ENCODE measurements around the gene IGFLR1.

IGFLR1 gene

DNA sequence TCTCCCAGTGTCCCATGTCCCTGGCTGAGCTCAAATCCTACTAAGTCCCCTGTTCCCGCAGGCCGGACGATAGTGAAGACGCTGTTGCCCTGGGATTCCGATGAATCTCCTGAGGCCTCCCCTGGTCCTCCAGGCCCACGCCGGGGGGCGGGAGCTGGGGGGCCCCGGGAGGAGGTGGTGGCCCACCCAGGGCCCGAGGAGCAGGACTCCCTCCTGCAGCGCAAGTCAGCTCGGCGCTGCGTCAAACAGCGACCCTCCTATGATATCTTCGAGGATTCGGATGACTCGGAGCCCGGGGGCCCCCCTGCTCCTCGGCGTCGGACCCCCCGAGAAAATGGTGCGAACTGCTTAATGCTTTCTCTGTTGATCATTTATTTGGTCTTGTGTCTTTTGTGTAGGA lies 18.6 kb downstream of the IGFLR1 start:
- no peak for DNase-seq (ENCODE audit: low read depth)

DNA sequence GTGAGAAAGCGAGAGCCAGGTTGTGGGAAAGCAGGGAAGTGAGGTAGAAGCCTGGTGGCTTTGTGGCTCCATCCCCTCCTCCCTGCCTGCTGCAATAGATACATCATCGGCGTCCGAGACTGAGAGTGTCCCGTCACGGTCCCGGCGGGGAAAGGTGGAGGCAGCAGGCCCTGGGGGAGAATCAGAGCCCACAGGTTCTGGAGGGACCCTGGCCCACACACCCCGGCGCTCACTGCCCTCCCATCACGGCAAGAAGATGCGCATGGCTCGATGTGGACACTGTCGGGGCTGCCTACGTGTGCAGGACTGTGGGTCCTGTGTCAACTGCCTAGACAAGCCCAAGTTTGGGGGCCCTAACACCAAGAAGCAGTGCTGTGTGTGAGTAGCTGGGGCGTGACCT lies 19.4 kb downstream of the IGFLR1 start:
- DNase-seq (ENCODE audit: low read depth), result no peak

DNA sequence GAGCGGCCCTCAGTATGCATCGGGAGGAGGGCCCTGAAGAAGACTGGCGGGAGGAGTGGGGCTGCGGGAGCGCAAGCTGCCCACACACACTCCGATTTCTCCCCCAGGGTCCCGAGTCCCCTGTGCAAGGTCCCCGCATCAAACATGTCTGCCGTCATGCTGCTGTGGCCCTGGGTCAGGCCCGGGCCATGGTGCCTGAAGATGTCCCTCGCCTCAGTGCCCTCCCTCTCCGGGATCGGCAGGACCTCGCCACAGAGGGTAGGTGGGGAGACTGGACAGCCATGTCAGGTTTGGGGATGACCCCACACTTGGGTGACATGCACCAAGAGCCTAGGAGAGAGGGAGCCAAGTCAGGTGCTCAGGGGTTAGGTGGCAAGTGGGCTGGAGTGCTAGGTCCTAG lies 19.8 kb downstream of the IGFLR1 start:
- DNase-seq (ENCODE audit: low read depth), result no peak

DNA sequence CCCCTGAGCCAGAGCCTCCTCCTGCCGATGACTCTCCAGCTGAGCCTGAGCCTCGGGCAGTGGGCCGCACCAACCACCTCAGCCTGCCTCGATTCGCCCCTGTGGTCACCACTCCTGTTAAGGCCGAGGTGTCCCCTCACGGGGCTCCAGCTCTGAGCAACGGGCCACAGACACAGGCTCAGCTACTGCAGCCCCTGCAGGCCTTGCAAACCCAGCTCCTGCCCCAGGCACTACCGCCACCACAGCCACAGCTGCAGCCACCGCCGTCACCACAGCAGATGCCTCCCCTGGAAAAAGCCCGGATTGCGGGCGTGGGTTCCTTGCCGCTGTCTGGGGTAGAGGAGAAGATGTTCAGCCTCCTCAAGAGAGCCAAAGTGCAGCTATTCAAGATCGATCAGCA lies 20.9 kb downstream of the IGFLR1 start:
- DNase-seq (ENCODE audit: low read depth), result no peak

DNA sequence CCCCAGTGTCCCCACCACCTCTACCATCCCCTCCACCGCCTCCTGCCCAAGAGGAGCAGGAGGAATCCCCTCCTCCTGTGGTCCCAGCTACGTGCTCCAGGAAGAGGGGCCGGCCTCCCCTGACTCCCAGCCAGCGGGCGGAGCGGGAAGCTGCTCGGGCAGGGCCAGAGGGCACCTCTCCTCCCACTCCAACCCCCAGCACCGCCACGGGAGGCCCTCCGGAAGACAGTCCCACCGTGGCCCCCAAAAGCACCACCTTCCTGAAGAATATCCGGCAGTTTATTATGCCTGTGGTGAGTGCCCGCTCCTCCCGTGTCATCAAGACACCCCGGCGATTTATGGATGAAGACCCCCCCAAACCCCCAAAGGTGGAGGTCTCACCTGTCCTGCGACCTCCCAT lies 21.6 kb downstream of the IGFLR1 start:
- DNase-seq (ENCODE audit: low read depth), result no peak

DNA sequence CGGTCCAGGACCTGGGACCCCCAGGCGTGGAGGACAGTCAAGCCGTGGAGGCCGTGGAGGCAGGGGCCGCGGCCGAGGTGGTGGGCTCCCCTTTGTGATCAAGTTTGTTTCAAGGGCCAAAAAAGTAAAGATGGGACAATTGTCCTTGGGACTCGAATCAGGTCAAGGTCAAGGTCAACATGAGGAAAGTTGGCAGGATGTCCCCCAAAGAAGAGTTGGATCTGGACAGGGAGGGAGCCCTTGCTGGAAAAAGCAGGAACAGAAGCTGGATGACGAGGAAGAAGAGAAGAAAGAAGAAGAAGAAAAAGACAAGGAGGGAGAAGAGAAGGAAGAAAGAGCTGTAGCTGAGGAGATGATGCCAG lies 22.1 kb downstream of the IGFLR1 start:
- DNase-seq (ENCODE audit: low read depth), result no peak

DNA sequence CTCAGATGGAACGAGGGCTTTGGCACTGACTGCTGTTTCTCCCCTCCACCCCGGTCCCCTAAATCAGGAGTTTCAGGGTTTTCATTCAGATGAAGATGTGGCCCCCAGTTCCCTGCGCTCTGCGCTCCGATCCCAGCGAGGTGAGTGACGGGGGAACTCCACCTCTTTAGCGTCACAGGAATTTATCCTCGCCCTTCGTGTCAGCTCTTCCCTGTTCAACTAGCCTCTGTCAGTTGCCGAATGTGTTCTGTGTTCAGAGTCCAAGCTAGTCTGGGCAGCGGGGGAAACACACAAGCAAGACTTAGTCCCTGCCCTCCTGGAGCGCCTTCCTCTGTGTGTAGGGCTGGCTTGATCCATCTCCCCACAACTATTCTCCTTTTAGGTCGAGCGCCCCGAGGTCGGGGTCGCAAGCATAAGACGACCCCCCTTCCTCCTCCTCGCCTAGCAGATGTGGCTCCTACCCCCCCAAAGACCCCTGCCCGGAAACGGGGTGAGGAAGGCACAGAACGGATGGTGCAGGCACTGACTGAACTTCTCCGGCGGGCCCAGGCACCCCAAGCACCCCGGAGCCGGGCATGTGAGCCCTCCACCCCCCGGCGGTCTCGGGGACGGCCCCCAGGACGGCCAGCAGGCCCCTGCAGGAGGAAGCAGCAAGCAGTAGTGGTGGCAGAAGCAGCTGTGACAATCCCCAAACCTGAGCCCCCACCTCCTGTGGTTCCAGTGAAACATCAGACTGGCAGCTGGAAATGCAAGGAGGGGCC lies 22.7 kb downstream of the IGFLR1 start:
- no peak for DNase-seq (ENCODE audit: low read depth)

DNA sequence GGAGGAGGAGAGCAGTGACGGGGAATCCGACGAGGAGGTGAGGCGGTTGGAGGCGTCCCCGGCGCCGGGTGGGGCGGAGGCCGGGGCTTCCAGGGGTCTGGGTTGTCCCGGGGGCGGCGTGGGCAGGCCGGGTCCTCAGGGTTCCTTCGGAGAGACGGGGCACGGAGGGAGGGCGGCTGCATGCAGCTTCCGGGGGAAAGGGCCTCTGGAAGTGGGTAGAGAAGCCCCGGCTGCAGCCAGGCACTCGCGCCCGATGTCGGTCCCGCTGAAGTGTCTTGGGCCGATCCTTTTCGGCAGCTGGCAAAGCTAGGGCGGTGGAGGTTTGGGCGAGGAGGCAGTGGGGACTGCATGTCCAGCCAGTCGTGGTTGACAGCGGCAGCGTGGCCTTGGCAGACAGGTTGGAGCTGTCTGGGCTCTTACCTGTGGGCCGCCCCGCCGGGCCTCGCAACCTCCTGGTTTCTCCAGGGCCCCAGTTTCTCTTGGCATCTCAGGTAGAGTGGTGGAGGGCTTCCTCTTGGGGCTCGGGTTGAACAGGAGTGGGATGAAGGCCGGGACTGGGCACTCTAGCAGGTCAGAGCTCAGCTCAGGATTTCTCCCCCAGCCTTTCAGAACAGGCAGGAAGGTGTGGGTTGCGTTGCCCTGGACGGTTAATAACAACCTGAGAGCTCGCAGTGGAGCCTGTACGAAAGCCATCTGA lies 23.8 kb downstream of the IGFLR1 start:
- no peak for DNase-seq (ENCODE audit: low read depth)

DNA sequence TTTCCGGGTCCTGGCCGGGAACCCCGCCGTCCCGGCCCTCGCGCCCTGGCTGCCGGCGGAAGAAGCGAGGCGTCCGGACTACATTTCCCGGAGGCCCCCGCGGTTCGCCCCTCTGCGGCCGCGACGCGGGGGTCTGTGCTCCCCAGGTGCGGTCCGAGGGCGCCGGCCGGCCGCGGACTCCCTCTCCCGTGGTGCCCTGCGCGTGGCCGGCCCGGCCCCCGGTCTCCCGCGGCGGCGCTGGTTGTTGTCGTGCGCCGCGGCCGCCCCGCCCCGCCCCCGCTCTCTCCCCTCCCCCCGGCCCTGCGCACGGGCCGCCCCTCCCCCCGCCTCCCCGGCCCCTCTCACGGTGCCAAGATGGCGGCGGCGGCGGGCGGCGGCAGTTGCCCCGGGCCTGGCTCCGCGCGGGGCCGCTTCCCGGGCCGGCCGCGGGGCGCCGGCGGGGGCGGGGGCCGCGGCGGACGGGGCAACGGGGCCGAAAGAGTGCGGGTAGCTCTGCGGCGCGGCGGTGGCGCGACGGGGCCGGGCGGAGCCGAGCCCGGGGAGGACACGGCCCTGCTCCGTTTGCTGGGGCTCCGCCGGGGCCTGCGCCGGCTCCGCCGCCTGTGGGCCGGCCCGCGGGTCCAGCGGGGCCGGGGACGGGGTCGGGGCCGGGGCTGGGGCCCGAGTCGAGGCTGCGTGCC lies 24.4 kb downstream of the IGFLR1 start, which contains the start of gene KMT2B:
Gene KMT2B, plus strand, starts transcription at position 339 of the 680 bp plus-strand sequence. Its CDS starts 16 bp downstream, at position 355.
- peak; percentile 97 for DNase-seq (ENCODE audit: low read depth)

DNA sequence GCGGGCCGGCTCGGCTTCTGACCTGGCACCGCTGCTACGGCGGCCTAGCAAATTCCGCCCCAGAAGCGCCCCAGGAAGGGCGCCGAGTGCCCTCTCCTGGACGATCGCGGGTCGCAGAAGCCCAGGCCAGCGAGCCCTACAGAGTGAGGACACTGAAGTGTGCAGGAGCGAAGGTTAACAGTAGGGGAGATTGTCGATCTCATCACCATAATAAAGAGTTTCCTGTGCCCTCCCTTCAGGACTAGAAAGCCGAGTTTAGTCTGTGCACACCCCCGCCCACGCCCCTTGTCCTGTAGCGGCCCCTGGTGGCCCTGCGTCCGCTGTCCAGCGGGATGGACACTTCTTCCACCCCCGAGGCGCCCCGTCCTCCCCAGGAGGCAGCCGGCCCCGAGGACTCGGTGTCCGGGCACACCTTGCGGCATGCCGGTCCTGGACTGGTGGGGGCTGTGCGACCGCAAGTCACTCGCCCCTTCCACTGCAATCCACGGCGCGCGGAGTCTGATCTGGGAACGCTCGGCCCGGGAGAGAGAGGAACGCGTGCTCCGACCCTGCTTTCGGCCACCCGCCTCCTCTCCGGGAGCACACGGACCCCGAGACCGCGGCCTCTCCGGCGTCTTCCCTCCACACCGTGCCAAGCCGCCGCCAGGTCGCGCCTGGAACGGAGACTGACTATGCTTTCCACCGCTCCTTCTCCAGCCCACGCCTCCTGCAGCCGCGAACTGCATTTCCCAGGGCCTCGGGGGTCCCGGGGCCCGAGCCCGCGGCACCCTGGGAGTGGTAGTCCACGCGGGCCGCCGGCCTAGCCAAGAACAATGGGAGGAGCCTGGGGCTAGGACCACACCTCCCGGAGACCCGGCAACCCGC lies 25.2 kb downstream of the IGFLR1 start:
- DNase-seq (ENCODE audit: low read depth), result peak; percentile 94

DNA sequence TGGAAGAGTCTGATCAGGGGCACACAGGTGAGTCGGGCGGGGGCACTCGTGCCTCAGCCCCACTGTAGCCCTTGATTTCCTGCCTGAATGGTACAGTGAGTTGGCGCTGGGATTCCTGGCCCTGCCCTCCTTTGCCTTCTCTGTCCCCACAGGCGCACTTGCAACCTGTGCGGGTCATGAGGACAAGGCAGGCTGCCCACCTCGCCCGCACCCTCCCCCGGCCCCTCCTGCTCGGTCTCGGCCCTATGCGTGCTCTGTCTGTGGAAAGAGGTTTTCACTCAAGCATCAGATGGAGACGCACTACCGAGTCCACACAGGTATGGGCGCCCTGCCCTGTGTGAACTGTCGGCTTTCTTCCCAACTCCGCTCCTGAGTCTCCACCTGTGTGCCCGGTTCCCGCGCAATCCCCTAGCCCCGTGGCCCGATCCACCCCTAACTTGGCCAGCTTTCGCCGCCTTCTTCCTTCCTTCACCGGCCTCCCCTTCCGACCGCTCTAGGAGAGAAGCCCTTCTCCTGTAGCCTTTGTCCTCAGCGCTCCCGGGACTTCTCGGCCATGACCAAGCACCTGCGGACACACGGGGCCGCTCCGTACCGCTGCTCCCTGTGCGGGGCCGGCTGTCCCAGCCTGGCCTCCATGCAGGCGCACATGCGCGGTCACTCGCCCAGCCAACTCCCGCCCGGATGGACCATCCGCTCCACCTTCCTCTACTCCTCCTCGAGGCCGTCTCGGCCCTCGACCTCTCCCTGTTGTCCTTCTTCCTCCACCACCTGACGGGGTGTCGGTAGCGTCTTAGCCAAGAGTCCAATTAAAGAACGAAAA lies 26.1 kb downstream of the IGFLR1 start:
- no peak for DNase-seq (ENCODE audit: low read depth)

DNA sequence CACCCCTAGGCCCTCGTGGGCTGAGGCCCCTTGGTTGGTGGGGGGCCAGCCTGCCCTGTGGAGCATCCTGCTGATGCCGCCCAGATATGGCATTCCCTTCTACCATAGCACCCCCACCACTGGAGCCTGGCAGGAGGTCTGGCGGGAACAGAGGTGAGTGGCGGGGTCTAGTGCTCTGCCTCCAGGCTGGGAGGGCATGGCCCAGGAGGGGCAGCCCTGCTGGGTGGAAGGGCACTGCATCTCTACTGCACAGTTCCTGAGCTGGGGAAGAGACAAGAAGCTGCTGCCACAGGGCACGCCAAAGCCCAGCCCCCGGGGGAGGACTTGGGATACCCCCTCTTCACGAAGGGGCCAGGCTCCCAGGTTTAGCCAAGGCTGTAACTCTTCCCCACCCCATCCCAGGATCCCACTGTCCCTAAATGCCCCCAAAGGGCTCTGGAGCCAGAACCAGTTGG lies 26.9 kb downstream of the IGFLR1 start:
- DNase-seq (ENCODE audit: low read depth), result no peak

DNA sequence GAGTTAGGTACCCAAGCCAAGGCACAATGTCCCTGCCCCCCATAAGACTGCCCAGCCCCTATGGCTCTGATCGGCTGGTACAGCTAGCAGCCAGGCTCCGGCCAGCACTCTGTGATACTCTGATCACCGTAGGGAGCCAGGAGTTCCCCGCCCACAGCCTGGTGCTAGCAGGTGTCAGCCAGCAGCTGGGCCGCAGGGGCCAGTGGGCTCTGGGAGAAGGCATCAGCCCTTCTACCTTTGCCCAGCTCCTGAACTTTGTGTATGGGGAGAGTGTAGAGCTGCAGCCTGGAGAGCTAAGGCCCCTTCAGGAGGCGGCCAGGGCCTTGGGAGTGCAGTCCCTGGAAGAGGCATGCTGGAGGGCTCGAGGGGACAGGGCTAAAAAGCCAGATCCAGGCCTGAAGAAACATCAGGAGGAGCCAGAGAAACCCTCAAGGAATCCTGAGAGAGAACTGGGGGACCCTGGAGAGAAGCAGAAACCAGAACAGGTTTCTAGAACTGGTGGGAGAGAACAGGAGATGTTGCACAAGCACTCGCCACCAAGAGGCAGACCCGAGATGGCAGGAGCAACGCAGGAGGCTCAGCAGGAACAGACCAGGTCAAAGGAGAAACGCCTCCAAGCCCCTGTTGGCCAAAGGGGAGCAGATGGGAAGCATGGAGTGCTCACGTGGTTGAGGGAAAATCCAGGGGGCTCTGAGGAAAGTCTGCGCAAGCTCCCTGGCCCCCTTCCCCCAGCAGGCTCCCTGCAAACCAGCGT lies 27.5 kb downstream of the IGFLR1 start:
- no peak for DNase-seq (ENCODE audit: low read depth)

DNA sequence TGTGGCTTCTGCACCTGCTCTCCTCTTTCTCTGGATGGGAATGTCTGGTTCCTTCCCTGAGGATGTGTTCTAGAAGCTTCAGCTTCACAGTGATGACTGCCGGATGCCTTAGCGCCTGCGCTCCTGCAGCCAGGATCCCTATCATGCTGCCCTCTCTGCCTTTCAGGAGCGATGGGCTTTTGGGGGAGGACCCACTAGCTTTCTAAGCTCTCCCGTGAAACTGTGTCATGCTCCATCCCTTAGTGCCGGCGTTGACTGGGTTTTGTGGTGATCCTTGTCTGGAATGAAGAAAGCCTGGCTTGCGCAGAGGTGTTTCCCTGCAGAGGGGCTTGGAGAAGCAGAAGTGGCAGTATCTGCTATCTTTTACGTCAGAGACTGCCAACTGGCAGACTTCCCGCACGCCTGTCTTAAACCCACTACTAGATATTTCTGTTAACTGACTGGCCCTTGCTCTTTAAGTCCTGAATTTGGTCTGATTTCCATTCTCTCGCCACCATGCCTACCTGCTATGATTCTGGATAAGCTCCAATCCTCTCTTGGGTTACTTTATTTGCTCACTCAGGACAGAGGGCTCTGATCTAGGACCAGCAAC lies 28.3 kb downstream of the IGFLR1 start:
- DNase-seq (ENCODE audit: low read depth), result no peak

DNA sequence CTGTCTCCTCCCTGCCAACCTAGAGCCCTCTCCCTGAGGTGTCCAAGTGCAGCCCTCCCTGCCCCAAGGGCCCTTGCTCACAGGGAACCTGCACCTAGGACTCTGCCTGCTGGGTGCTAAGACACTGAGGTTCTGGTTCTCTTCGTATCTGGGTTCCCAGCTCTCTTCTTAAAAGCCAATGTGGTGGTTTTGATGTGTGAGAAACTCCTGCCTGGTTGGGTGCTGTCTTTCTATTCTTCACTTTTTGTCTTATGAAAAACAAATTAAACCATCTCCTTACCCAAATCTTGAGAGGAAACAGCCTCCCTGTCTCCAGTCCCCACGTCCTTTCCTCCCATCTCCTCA lies 28.8 kb downstream of the IGFLR1 start:
- DNase-seq (ENCODE audit: low read depth), result no peak

DNA sequence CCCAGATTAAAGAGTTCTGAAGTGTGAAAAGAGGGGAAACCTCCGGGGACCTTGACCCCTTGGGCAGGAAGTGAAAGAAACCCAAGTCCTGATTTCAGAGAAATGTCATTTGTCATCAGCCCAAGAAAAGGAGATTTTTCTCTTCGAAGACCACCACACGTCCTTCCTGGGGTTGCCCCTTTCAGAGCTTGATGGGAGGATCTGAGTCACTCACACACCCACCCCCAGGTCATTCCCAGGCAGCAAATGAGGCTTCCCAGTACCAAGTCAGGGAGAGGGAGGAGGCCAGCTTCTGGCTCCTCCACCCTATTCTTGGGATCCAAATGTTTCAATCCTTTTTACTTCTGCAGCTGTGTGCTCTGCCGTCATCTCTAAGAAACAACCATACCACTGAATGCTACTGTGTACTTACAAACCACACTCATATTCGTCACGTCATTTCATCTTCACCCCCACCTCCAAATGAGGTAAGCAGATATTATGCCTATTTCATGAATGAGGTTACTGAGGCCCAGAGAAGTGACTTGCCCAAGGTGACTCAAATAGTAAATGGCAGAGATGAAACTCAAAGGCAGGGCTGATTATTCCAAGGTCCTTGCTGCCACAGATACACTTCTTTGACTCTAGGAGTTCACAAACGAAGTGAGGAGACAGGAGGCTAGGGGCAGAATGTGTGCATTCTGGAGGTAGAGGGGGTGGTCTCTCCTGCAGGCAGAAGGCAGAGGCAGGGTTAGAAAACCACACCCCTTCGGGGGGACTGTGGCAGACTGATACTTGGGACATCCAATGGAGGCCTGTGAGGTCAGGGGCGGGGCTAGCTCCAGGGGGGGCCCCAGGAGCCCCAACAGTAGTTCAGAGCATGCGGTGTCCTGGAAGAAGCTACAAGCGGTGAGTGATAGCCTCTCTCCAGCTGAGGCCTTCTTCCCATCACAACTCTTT lies 29.4 kb downstream of the IGFLR1 start:
- no peak for DNase-seq (ENCODE audit: low read depth)

DNA sequence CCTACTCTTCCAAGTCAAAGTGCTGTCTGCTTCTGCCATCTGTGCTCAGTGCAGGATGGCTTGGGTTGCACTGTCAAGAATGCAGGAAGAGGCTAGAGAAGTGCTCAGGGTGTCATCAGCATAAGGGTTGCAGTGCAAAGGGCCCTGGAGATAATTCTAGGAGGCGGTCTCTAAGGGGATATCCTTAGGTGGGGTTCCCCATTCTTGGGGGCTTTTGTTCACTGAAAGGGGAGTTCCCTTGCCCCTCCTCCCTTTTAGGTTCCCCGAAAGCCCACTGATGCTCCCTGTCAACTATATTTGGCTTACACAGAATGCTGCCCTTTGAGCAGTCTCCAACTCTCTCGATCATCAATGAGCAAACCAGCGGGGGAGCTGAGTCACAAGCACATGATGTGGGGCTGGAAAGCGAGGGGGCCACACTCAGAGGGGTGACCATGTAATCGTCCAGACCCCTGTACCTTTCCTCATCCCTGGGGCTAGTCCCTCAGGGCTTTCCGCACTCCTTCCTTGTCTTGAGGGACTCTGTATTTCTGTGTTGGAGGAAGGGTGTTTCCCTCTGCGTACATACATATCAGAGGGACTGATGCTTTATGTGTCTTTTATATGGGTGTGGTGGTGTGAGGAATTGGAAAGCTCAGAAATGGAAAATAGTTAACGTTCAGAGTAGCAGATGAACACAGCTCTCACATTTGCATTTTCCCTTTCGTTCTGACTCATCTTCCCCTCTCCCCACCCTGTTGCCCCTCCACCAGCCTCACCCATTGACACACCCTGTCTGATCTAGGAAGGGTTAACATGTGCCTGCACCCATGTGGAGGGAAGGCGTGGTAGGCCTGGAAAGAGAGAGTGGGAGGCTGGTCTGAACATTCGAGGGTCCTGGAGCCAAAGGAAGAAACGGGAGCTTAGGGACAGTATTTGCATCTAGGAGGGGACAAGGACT lies 31.2 kb downstream of the IGFLR1 start:
- DNase-seq (ENCODE audit: low read depth), result no peak

DNA sequence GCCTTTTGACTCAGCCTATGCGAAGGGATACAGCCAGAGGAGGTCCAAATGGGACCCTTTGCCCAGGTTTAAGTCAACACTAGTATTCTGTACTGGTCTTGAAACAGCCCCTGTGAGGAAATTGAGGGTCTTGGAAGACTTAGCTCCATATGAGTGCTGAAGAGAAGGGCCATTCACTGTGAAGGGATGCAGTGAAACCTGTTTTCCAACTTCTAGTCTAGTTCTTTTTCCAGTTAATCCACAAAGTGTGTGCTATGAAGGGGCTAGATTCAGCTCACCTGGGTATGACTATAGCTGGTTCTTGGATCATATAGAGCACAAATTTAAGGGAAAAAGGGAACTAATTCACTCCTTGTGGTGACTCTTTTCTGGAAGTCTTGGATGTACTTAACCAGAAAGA lies 33.9 kb downstream of the IGFLR1 start:
- no peak for DNase-seq (ENCODE audit: low read depth)
